ENCODE data around the gene GAS2L1.

The GAS2L1 gene

DNA sequence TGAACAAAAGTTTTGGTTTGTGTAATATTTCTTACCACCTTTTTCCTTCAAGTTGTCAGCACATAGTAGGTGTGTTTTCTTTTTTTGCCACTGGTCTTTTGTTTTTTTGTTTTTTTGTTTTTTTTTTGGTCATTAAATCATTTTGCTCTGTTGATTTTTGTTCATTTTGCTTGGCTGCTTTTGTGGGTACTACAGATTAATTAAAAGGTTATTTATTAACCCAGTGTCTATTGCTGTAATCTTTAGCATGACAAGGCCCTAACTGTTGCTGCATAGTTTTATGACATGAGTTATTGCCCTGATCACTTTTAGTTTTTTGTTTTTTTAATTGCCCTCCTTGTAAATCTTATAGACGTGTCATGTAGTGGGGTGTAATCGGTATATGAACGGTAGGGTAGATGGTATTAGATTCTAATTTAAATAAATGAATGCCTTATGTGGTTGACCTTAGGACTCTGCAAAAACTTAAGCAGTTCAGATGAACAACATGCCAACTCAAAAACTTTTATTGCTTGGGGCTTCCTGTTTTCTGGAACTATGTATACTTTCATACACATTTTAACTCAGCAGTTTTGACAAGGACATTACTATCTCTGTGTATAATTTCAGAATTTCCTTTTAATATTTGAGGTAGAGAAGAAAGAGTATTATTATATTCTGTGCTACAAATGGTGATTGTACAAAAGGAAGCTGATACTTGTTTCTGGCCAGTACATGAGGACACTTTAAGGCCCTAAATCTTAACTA, 30.5 kb upstream of the GAS2L1 start:
- no peak for DNase-seq (ENCODE audit: low read depth in 3 of 3)

DNA sequence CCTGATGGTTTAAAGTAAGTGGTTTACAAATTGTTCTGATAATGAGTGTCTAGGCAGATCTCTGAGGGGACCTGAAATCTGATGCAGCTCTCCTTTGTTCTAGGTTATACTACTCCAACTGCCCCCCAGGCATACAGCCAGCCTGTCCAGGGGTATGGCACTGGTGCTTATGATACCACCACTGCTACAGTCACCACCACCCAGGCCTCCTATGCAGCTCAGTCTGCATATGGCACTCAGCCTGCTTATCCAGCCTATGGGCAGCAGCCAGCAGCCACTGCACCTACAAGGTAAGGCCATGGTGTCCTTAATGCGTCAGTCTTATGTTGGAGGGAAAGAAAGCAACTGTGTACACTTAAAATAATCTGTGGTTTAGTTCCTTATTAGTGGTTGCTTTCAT, 28.5 kb upstream of the GAS2L1 start:
- no peak for DNase-seq (ENCODE audit: low read depth in 3 of 3)

DNA sequence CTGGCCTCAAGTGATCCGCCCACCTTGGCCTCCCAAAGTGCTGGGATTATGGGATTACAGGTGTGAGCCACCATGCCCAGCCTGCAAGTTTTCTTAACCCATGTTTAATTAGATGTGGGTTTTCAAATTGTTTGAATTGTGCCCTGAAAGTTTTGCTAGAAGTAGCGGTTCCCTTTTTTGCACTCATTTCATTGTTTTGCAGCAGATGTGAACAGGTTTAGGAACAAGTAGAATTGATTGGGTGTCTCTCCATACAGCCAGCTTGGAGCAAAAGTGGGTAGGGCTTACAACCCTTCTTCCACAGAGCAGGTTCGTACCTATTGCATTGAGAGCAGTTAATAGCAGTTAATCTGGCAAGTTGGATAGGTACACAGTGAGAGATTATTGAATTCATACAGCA, 22.3 kb upstream of the GAS2L1 start:
- no peak for DNase-seq (ENCODE audit: low read depth in 3 of 3)

DNA sequence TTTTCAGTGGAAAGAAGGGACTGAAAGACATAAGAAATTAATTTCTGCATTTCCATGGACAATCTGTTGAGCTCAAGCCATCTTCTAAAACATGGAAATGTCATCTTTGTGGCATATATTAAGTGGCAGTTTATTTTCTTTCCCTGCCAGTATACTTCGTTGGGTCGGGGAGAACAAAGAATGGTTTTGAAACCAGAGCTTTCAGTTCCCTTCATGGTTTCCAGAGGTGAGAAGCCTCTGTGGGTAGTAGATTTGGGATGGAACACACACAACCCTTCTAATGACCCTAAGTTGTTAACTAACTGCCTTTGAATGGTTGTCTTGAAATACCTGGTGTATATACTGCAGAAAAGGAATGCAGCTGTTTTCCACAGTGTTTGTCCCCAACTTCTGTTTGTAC, 17.6 kb upstream of the GAS2L1 start:
- no peak for DNase-seq (ENCODE audit: low read depth in 3 of 3)

- no peak for DNase-seq (ENCODE audit: low read depth in 3 of 3)
These were observed 16.4 kb upstream of the GAS2L1 start for GRCh38 chr22:29290061-29290460.

DNA sequence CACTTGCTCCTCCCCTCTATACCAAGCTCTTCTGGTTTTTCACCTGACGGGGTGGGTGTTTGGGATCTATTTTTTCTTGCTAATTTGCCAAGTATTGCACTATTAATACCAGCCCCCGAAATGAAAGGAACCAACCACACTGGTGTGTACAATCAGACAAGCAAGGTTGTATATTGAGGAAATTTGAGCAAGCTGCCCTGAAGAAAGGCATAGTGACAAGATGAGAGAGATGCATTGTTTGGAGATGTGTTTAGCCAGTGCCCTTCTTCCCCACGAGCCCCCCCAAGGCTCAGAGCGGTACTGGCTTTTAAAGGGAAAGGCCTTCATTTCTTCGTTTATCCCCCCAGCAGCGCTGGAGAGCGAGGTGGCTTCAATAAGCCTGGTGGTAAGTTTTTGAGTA, 15.2 kb upstream of the GAS2L1 start:
- no peak for DNase-seq (ENCODE audit: low read depth in 3 of 3)

GRCh38 chr22:29292379-29292778, 14.1 kb upstream of the GAS2L1 start:
- no peak for DNase-seq (ENCODE audit: low read depth in 3 of 3)

DNA sequence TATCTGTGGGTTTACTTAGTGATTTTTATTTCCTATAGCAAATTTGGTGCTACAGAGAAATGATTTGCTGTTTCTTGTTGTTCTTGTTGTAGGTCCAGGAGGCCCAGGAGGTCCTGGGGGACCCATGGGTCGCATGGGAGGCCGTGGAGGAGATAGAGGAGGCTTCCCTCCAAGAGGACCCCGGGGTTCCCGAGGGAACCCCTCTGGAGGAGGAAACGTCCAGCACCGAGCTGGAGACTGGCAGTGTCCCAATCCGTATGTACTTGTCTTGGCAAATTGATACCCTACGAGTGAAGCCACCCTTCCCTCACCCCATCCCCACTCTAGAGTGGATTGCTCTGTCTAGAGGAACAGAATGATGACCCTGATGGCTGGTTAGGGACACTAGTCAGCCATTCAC, 7.8 kb upstream of the GAS2L1 start:
- no peak for DNase-seq (ENCODE audit: low read depth in 3 of 3)

- no peak for DNase-seq (ENCODE audit: low read depth in 3 of 3)
These were observed 7.1 kb upstream of the GAS2L1 start for GRCh38 chr22:29299136-29299900.

DNA sequence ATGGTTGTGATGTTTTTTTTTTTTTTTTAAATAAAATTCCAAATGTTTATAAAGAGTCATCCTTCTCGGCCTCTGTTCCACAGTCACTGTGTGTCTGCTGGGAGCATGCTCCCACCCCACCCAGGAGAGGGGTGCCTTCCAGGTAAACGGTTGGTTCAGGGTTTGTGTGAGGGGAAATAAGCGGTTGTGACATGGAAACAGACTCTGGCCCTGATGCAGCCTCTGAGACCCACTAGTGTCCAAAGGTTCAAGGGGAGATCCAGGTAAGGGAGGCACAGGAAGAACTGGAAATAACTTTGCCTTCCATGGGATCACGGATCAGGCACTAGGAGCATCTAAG, 6.0 kb upstream of the GAS2L1 start:
- no peak for DNase-seq (ENCODE audit: low read depth in 3 of 3)

DNA sequence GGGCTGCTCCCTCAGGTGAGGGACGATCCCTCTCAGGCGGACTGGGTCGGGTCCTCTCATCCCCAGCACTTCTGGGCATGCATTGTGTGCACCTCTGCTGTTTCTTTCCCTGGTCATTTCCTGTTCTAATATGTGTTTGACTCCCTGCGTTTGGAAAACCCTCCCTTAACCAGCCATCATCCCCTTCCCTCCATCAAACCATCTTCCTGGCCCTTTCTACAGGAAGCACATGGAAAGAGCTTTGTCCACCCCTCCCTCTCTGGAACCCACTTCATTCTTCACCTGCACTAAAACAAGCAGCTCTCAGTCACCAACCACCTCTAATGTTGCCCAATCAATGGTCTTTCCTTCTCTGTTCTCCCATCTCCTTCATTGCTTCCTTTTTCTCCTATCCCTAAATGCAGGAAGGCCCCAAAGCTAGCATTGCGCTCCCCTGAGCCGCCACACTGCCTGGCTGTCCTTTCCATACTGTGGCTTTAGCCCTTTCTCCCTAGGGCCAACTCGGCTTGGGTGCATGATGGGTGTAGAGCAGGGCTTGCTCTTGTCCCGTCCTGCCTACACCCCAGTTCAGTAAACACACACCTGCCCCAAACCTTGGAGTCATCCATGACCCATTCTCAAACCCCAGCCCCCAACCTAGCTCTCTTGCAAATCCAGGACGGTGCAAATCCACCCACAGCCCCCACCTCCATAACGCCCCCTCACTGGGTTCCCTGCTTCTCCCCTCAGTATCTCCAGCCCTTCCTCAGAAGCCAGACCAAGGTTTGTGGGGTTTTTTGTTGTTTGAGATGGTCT, 5.4 kb upstream of the GAS2L1 start:
- DNase-seq (ENCODE audit: low read depth in 3 of 3) = no peak

DNA sequence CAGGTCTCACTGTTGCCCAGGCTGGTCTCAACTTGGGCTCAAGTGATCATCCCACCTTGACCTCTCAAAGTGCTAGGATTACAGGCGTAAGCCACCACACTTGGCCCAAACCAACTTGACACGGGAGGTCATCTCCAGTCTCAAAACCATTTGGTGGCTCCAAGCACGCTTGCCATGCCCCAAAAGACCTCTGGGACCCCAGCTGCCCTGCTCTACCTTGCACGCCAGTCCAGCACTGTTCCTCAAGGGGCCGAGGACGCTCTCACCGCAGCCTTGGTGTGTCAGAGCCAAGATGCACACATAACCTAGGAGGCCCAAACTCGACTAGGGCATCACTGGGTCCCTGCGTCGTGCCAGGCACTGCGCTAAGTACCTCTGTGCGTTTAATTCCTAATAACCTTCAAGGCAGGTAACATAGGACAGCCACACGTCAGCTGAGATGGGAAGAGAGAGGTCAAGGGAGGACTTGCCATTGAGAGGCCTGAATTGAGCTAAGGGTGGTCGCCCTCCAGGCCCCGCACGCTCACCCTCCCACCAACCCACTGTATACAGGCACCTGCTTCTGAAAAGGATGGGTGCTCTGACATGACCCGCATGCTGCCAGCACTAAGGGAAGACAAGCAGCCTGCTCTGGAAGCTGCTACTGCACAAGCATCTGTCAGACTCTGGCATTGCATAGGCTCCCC, 4.6 kb upstream of the GAS2L1 start:
- DNase-seq (ENCODE audit: low read depth in 3 of 3) = no peak

DNA sequence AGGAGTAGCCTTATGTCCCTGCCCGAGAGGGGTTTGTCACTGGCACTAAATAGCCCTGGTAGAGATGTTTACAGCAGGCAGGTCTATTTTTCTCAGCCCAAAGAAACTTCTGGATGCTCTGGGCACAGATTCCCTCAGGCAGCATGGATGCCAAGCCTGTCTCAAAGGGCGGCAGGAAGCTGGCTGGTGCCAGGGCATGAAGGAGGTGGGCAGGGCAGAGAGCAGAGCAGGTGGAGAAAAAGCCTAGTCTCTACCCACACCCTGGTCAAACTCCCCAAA, 4.1 kb upstream of the GAS2L1 start:
- no peak for DNase-seq (ENCODE audit: low read depth in 3 of 3)

GRCh38 chr22:29302681-29303465, 3.6 kb upstream of the GAS2L1 start:
- no peak for DNase-seq (ENCODE audit: low read depth in 3 of 3)

GRCh38 chr22:29305836-29306174, 645 bp upstream of the GAS2L1 start:
- DNase-seq (ENCODE audit: low read depth in 3 of 3) = no peak

DNA sequence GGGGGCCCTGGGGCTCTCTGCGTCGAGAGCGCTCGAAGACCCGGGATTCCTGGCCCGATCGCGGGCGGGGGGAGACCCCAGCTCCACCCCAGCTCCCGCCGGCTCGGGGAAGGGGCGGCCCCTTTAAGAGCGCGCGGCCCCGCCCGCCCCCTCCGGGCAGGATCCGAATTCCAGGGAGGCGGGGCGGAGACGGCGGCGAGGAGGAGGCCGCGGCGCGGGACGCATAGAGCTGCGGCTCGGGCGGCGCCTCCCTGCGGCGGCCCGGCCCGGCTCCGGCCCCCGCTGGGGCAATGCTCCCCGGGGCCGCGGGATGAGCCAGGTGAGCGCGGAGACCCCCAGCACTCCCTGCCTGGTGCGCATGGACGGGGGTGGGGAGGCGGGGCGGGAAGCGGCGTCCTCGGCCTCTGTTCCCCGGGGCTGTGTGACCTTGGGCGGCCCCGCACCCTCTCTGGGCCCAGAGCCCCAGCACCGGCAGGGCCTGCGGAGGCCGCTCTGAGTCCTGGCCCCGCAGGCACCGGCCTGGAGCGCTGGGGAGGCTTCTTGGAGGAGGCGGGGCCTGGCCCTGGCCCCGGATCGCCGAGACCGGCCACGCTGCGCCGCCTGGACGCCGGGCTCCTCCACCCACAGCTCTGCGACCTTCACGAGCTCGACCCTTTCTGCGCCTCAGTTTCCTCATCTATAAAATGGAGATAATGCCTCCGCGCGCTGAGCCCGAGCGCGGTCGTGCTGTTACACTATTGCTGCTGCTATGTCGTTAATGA, 565 bp downstream of the GAS2L1 start:
- DNase-seq (ENCODE audit: low read depth in 3 of 3) = no peak

- DNase-seq (ENCODE audit: low read depth in 3 of 3) = no peak
These were observed 1.2 kb downstream of the GAS2L1 start for GRCh38 chr22:29307596-29308147.

- no peak for DNase-seq (ENCODE audit: low read depth in 3 of 3)
These were observed 1.8 kb downstream of the GAS2L1 start for GRCh38 chr22:29308148-29308790.

GRCh38 chr22:29308791-29309262, 2.4 kb downstream of the GAS2L1 start:
- DNase-seq (ENCODE audit: low read depth in 3 of 3) = no peak

All from stimulated activated CD4-positive, alpha-beta T cell treated with anti-CD3 and anti-CD28 coated beads, TNF-alpha, amount 100 ng/mL, for 4 hours (primary cell).